DOHH2 (cell line): ENCODE results near the gene DMRTC1B.
"Not testable (repeated sequence)": the region's sequence is repeated elsewhere in the genome, so short reads cannot be mapped to it uniquely, and the experiment has no call there.

Experiments
- H3F3A ChIP-seq: fragments of 200-600 bp; sonication (generic), shearing (Covaris generic); 2 replicates; pipeline ENCODE4 v1.6.0; 2016; ENCODE audit warnings: antibody characterized with exemption, mild to moderate bottlenecking; ENCODE audit not compliant: control insufficient read depth, insufficient read depth
- H3K27ac ChIP-seq: fragments of 200-600 bp; sonication (generic); 2 replicates; pipeline ENCODE4 v1.5.1; 2014; ENCODE audit warnings: low read depth, mild to moderate bottlenecking, low read length, moderate library complexity
- H3K27me3 ChIP-seq: fragments of 200-600 bp; sonication (generic); 2 replicates; pipeline ENCODE4 v1.6.1; 2014; ENCODE audit warnings: mild to moderate bottlenecking, low read length, mixed read lengths; ENCODE audit not compliant: control insufficient read depth
- H3K36me3 ChIP-seq: fragments of 200-600 bp; sonication (generic); 2 replicates; pipeline ENCODE4 v1.6.1; 2014; ENCODE audit warnings: mild to moderate bottlenecking, low read length, moderate library complexity, mixed read lengths; ENCODE audit not compliant: control insufficient read depth
- H3K4me1 ChIP-seq: fragments of 200-600 bp; sonication (generic); 2 replicates; pipeline ENCODE4 v1.6.1; 2014; ENCODE audit warnings: mild to moderate bottlenecking, low read length, mixed read lengths; ENCODE audit not compliant: control insufficient read depth
- H3K4me2 ChIP-seq: fragments of 200-600 bp; sonication (generic); 2 replicates; pipeline ENCODE4 v1.6.0; 2014; ENCODE audit warnings: mild to moderate bottlenecking, low read length, moderate library complexity
- H3K4me3 ChIP-seq: fragments of 200-600 bp; sonication (generic); 2 replicates; pipeline ENCODE4 v1.5.1; 2014; ENCODE audit warnings: mild to moderate bottlenecking, low read length, mixed read lengths
- H3K79me2 ChIP-seq: fragments of 200-600 bp; sonication (generic); 2 replicates; pipeline ENCODE4 v1.6.1; 2014; ENCODE audit warnings: mild to moderate bottlenecking, low read length, mixed read lengths; ENCODE audit not compliant: control insufficient read depth
- H3K9me2 ChIP-seq: fragments of 200-600 bp; sonication (generic); replicated peaks from 2 replicates; pipeline ENCODE4 v1.6.1; 2014; ENCODE audit warnings: mild to moderate bottlenecking, low read length, mixed read lengths; ENCODE audit not compliant: control insufficient read depth
- H3K9me3 ChIP-seq: fragments of 200-600 bp; sonication (generic); 2 replicates; pipeline ENCODE4 v1.6.1; 2014; ENCODE audit warnings: antibody characterized with exemption, low read length, mixed read lengths; ENCODE audit not compliant: control insufficient read depth, insufficient read depth
- H4K20me1 ChIP-seq: fragments of 200-600 bp; sonication (generic); 2 replicates; pipeline ENCODE4 v1.6.0; 2014; ENCODE audit warnings: low read depth, mild to moderate bottlenecking, antibody characterized with exemption, low read length, moderate library complexity; ENCODE audit not compliant: control insufficient read depth, insufficient read depth

DMRTC1B gene

GRCh38 chrX:72808110-72808509 is 31.4 kb downstream of the DMRTC1B start, which contains the start of gene FAM236D:
FAM236D (minus strand) TSS chrX:72808210; CDS start chrX:72808110, 100 bp downstream.
- H3K4me2 ChIP-seq, H3K27me3 ChIP-seq, H3K27ac ChIP-seq, H3K79me2 ChIP-seq, H3K4me1 ChIP-seq, H3K4me3 ChIP-seq, H3K9me2 ChIP-seq, H3K9me3 ChIP-seq, H3F3A ChIP-seq, H3K36me3 ChIP-seq, H4K20me1 ChIP-seq: not testable (repeated sequence)

- not testable (repeated sequence) for H3K4me2 ChIP-seq, H3K27me3 ChIP-seq, H3K9me3 ChIP-seq, H3F3A ChIP-seq, H4K20me1 ChIP-seq, H3K79me2 ChIP-seq, H3K4me3 ChIP-seq, H3K27ac ChIP-seq, H3K36me3 ChIP-seq, H3K4me1 ChIP-seq, H3K9me2 ChIP-seq
Measured at GRCh38 chrX:72830701-72831100, 54.0 kb downstream of the DMRTC1B start.

GRCh38 chrX:72837532-72837931 is 60.8 kb downstream of the DMRTC1B start:
- H4K20me1 ChIP-seq, H3K27ac ChIP-seq, H3K27me3 ChIP-seq, H3K9me3 ChIP-seq, H3K4me1 ChIP-seq, H3K79me2 ChIP-seq, H3K36me3 ChIP-seq, H3K4me2 ChIP-seq, H3K4me3 ChIP-seq, H3F3A ChIP-seq, H3K9me2 ChIP-seq: not testable (repeated sequence)

GRCh38 chrX:72882898-72883297 is 106.2 kb downstream of the DMRTC1B start:
- not testable (repeated sequence) for H3F3A ChIP-seq, H4K20me1 ChIP-seq, H3K4me2 ChIP-seq, H3K79me2 ChIP-seq, H3K9me2 ChIP-seq, H3K36me3 ChIP-seq, H3K27me3 ChIP-seq, H3K4me1 ChIP-seq, H3K9me3 ChIP-seq, H3K4me3 ChIP-seq, H3K27ac ChIP-seq

- H3K27ac ChIP-seq: not testable (repeated sequence)
Measured at GRCh38 chrX:72889740-72890139, 113.0 kb downstream of the DMRTC1B start.

More at GRCh38 chrX:72889740-72890139, 113.0 kb downstream of the DMRTC1B start:
- H3K4me3 ChIP-seq, H3K9me3 ChIP-seq, H3K79me2 ChIP-seq, H3K4me1 ChIP-seq, H3K9me2 ChIP-seq, H3K27me3 ChIP-seq, H4K20me1 ChIP-seq, H3F3A ChIP-seq, H3K4me2 ChIP-seq, H3K36me3 ChIP-seq: not testable (repeated sequence)
